Smooth muscle cell of the pulmonary artery (primary cell): Measurements from ENCODE around the gene SLC4A9. TPM values are rescaled to one million over a fixed set of nuclear protein-coding genes. Genes with fewer than 3 reads are reported as not detected.

Source experiments
- total RNA-seq: library from RNA; depleted of rRNA; stranded (reverse); fragments of >200 nt; gene quantifications from 2 replicates; pipeline ENCODE4 v1.2.3, GENCODE V29; 2014

Gene SLC4A9, protein sequence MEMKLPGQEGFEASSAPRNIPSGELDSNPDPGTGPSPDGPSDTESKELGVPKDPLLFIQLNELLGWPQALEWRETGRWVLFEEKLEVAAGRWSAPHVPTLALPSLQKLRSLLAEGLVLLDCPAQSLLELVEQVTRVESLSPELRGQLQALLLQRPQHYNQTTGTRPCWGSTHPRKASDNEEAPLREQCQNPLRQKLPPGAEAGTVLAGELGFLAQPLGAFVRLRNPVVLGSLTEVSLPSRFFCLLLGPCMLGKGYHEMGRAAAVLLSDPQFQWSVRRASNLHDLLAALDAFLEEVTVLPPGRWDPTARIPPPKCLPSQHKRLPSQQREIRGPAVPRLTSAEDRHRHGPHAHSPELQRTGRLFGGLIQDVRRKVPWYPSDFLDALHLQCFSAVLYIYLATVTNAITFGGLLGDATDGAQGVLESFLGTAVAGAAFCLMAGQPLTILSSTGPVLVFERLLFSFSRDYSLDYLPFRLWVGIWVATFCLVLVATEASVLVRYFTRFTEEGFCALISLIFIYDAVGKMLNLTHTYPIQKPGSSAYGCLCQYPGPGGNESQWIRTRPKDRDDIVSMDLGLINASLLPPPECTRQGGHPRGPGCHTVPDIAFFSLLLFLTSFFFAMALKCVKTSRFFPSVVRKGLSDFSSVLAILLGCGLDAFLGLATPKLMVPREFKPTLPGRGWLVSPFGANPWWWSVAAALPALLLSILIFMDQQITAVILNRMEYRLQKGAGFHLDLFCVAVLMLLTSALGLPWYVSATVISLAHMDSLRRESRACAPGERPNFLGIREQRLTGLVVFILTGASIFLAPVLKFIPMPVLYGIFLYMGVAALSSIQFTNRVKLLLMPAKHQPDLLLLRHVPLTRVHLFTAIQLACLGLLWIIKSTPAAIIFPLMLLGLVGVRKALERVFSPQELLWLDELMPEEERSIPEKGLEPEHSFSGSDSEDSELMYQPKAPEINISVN
- total RNA-seq, result 0.07 TPM in 1 of 2 replicates, not detected in the other

DNA sequence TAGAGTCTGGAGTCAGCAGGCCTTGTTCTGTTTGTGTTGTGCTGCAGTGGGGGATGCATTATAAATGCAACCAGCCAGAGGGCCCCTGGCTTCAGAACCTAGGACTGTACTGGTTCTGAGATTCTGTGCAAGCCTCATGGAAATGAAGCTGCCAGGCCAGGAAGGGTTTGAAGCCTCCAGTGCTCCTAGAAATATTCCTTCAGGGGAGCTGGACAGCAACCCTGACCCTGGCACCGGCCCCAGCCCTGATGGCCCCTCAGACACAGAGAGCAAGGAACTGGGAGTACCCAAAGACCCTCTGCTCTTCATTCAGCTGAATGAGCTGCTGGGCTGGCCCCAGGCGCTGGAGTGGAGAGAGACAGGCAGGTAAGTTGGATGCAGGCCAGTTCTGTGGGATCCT is at the start of gene SLC4A9:
Gene SLC4A9, plus strand, starts transcription at position 94 of the 400 bp plus-strand sequence. Its CDS starts 43 bp downstream, at position 137.

DNA sequence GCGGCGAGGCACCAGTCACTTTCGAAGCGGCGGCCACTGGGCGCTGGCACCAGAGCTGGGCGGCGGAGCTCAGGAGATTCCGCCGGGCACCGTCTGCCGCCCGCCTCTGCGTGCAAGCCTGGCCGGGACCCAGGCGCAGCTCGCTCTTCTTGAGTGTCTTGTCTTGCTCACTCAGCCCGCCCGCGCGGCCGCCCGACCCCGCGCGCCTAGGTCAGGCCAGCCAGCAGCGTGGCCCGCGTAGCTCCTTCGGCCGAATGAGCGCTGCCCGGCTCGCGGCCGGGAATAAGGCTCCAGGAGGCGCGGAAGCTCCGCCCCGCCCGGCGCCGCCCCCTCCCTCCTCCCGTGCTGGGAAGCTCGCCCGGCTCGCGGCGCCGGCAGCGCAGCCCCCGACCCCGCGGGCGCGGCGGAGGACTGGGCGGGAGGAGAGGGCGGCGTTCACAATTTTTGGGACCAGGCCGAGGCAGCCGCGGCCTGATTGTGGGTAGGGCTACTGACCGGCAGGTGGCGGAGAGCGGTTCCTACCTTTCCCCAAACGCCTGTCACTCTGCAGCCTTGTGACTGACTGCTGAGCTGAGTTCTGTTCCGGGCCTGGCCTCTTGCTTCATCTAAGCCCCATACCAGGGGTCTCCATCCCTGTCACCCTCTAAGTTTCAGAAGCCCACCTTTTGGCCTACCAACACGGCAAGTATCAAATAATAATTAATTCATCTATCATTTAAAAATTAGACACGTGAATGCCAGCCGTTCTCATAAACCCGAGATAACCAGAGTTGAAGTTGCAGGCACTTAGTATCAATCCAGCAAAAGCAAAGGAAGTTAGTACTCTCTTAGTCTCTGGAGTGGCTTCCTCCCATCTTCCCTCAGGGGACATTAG is 13.4 kb upstream of the SLC4A9 start, which contains the start of gene HBEGF:
Gene HBEGF, minus strand, starts transcription at position 256 of the 874 bp plus-strand sequence. CDS start 275 bp downstream, outside the sequence.

DNA sequence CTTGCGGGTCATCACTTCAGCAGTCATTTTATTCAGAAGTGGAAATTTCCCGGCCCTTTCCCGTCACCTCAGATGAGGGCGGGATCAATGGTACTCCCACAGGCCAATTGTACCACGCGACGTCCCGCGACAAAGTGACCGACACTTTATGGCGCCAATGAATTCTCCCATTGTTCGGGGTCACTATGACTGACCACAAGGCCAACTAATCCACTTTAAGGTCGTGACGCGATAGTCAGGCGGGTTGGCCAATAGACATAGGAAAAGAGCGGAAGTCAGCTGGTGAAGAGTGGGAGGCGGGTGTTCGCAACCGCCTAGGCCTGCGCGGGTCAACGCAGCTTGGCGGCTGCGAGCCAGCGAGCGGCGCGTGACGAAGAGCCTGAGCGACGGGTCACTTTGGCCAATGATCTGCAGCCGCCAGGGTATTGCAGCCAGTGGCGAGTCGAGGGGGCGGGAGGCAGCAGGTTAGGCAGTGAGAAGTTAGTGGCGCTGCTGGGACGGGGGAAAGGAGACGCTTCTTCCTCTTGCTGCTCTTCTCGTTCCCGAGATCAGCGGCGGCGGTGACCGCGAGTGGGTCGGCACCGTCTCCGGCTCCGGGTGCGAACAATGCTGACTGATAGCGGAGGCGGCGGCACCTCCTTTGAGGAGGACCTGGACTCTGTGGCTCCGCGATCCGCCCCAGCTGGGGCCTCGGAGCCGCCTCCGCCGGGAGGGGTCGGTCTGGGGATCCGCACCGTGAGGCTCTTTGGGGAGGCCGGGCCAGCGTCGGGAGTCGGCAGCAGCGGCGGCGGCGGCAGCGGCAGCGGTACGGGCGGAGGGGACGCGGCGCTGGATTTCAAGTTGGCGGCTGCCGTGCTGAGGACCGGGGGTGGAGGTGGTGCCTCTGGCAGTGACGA is 41.6 kb downstream of the SLC4A9 start, which contains the start of gene ANKHD1:
Gene ANKHD1, plus strand, starts transcription at position 472 of the 896 bp plus-strand sequence. Its CDS starts 135 bp downstream, at position 607.

Other genes starting within 250 kb of the SLC4A9 start
- 37.7 and 45.0 TPM in 2 replicates for gene PURA, start 246.1 kb upstream of the SLC4A9 start, total RNA-seq
- gene IGIP, start 234.3 kb upstream of the SLC4A9 start, total RNA-seq, result 24.0 and 32.8 TPM in 2 replicates
- 28.3 and 28.9 TPM in 2 replicates for gene CYSTM1, start 185.0 kb upstream of the SLC4A9 start, total RNA-seq
- 33.5 and 35.0 TPM in 2 replicates for gene PFDN1, start 57.1 kb upstream of the SLC4A9 start, total RNA-seq
- gene HBEGF, start 13.6 kb upstream of the SLC4A9 start, total RNA-seq, result 4.6 and 10.7 TPM in 2 replicates
- 77.4 and 79.7 TPM in 2 replicates for gene ANKHD1, start 41.6 kb downstream of the SLC4A9 start, total RNA-seq
- 1.4 and 2.6 TPM in 2 replicates for gene EIF4EBP3, start 187.5 kb downstream of the SLC4A9 start, total RNA-seq
- 26.8 and 30.1 TPM in 2 replicates for gene SRA1, start 197.3 kb downstream of the SLC4A9 start, total RNA-seq
- gene APBB3, start 204.4 kb downstream of the SLC4A9 start, total RNA-seq, result 18.6 and 24.1 TPM in 2 replicates
- 38.0 and 39.9 TPM in 2 replicates for gene SLC35A4, start 204.6 kb downstream of the SLC4A9 start, total RNA-seq